ENCODE measurements around the gene SIRPA. TPM values are rescaled to one million over a fixed set of nuclear protein-coding genes. Genes with fewer than 3 reads are reported as not detected.

The SIRPA gene
- total and polyA plus RNA-seq, 10 of the 15 experiments (the other 5 are each of a cell fraction or from before 2014, with no cell fraction given): 1.7 to 13.2 (median 5.0) TPM

DNA sequence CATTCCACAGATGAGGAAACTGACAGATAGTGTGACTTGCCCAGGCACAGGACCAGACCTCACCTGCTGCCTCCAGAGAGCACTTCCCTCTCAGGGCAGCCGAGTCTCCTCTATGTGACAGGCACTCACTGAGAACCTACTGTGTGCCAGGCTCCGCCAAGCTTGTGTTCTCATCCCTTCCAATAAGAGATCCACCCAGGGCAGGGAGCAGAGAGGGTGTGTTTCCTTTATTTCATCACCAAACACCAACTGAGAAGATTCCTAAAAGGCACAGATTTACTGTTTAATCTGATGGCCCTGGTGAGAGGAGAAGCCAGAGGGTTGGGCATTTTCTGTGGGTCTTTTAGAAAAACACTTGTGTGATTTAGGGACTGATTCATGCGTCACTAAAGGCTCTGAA lies 20.5 kb downstream of the SIRPA start:
- H3K79me2 ChIP-seq (ENCODE audit: control insufficient read depth, insufficient read depth, low read length): no peaks in the 10 kb centered on the region
- no TSS peak for BruUV-seq (replicated peaks)
- H3K27ac ChIP-seq (ENCODE audit: control insufficient read depth, insufficient read depth): no peak overlapping the region
- H3K9ac ChIP-seq (ENCODE audit: control insufficient read depth, insufficient read depth, low read length): no peak overlapping the region
- no peak overlapping the region for H2AFZ ChIP-seq (ENCODE audit: control insufficient read depth, low read depth, low read length)
- FAIRE-seq: no peak
- H3K9me3 ChIP-seq (replicated peaks; ENCODE audit: control insufficient read depth, insufficient read depth, low read length): no peaks in the 10 kb centered on the region
- H3K27me3 ChIP-seq (replicated peaks in 1 of 2; ENCODE audit: control insufficient read depth in 2 of 2, insufficient read depth in 2 of 2, low read length in 1 of 2): no peaks in the 10 kb centered on the region
- DNase-seq (ENCODE audit: low read depth, low spot score): no peak
- H3K4me1 ChIP-seq (ENCODE audit: control insufficient read depth, insufficient read depth, low read length): no peaks in the 10 kb centered on the region
- POLR2A ChIA-PET: no interaction called here
- RAD21 ChIA-PET (ENCODE audit: unreplicated experiment): no interaction called here
- CTCF ChIA-PET: no interaction called here
- H4K20me1 ChIP-seq (ENCODE audit: control insufficient read depth, insufficient read depth): no peaks in the 10 kb centered on the region
- intact Hi-C loops (cut with micrococcal nuclease; ENCODE audit: unreplicated experiment) (no loop called here), in situ Hi-C loops (cut with MboI) (no loop called here)
- no peak for TF ChIP-seq RELA (IDR thresholded peaks at IDR 0.05; ENCODE audit: borderline replicate concordance, partially characterized antibody)
- no peak for TF ChIP-seq ZNF622 (IDR thresholded peaks at IDR 0.05)
- no peak for TF ChIP-seq YY1 (IDR thresholded peaks at IDR 0.05; ENCODE audit: low read depth, low read length)
- TF ChIP-seq, protein P1, sequence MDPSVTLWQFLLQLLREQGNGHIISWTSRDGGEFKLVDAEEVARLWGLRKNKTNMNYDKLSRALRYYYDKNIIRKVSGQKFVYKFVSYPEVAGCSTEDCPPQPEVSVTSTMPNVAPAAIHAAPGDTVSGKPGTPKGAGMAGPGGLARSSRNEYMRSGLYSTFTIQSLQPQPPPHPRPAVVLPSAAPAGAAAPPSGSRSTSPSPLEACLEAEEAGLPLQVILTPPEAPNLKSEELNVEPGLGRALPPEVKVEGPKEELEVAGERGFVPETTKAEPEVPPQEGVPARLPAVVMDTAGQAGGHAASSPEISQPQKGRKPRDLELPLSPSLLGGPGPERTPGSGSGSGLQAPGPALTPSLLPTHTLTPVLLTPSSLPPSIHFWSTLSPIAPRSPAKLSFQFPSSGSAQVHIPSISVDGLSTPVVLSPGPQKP (IDR thresholded peaks at IDR 0.05; ENCODE audit: low read depth, low read length): no peak
- H3K4me3 ChIP-seq: no peak overlapping the region
- H3K4me2 ChIP-seq (ENCODE audit: control insufficient read depth, insufficient read depth): no peak overlapping the region
- SMC1A ChIA-PET (ENCODE audit: uncharacterized antibody, unreplicated experiment): no interaction called here
- H3K36me3 ChIP-seq (ENCODE audit: control insufficient read depth in 2 of 2, insufficient read depth in 2 of 2, low read length in 1 of 2): no peaks in the 10 kb centered on the region
- whole genome bisulfite sequencing (ENCODE audit: insufficient coverage, insufficient replicate concordance, low lambda C conversion rate, missing lambda C conversion rate): 31% methylated on average over 3 of the region's 3 CpGs
- no peak for ATAC-seq

DNA sequence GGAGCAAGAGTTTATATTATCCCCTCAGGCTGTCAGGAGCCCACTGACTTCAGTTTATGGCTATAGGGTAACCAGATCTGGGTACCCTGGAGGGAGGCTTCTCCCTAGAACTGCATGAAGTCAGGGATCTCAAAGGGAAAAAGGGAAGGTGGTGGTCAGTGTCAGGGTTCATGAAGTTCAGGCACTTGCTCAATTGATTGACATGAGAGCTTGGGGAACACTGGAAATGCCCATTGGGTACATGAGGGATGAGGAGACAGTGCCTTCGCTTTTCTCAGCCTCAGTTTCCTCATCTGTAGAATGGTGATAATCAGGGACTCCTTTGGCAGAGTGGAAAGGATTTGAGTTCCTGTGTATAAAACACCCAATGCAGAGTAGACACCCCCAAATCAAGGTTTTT lies 22.6 kb downstream of the SIRPA start:
- ChIA-PET RAD21 (ENCODE audit: unreplicated experiment) (no interaction called here), CTCF (no interaction called here), SMC1A (ENCODE audit: uncharacterized antibody, unreplicated experiment) (no interaction called here), POLR2A (interaction anchor here (0.6 kb wide), 1 partner anchor 13 kb away, joined by 3 read pairs; no protein-coding TSS in a partner anchor)
- no peak overlapping the region for H3K9ac ChIP-seq (ENCODE audit: control insufficient read depth, insufficient read depth, low read length)
- ATAC-seq (no peak), FAIRE-seq (no peak), DNase-seq (ENCODE audit: low read depth, low spot score) (no peak)
- no TSS peak for BruUV-seq (replicated peaks)
- no peaks in the 10 kb centered on the region for H3K36me3 ChIP-seq (ENCODE audit: control insufficient read depth in 2 of 2, insufficient read depth in 2 of 2, low read length in 1 of 2)
- in situ Hi-C loops (cut with MboI): no loop called here
- H3K27ac ChIP-seq (ENCODE audit: control insufficient read depth, insufficient read depth): no peak overlapping the region
- H3K4me1 ChIP-seq (ENCODE audit: control insufficient read depth, insufficient read depth, low read length): no peaks in the 10 kb centered on the region
- 41% methylated on average over 1 of the region's 1 CpG for WGBS (ENCODE audit: insufficient coverage, insufficient replicate concordance, low lambda C conversion rate, missing lambda C conversion rate)
- no peak overlapping the region for H2AFZ ChIP-seq (ENCODE audit: control insufficient read depth, low read depth, low read length)
- H4K20me1 ChIP-seq (ENCODE audit: control insufficient read depth, insufficient read depth): no peaks in the 10 kb centered on the region
- no peaks in the 10 kb centered on the region for H3K9me3 ChIP-seq (replicated peaks; ENCODE audit: control insufficient read depth, insufficient read depth, low read length)
- H3K27me3 ChIP-seq (replicated peaks in 1 of 2; ENCODE audit: control insufficient read depth in 2 of 2, insufficient read depth in 2 of 2, low read length in 1 of 2): no peaks in the 10 kb centered on the region
- no peak overlapping the region for H3K4me2 ChIP-seq (ENCODE audit: control insufficient read depth, insufficient read depth)
- no peaks in the 10 kb centered on the region for H3K79me2 ChIP-seq (ENCODE audit: control insufficient read depth, insufficient read depth, low read length)
- no peak overlapping the region for H3K4me3 ChIP-seq
- intact Hi-C loops (cut with micrococcal nuclease; ENCODE audit: unreplicated experiment): no loop called here
- TF ChIP-seq MYB (IDR thresholded peaks at IDR 0.05; ENCODE audit: borderline replicate concordance, low read depth, low read length) (no peak), YBX1 (IDR thresholded peaks at IDR 0.05) (no peak), POLR2AphosphoS2 (IDR thresholded peaks at IDR 0.05; ENCODE audit: low read depth, low read length) (no peak), MEF2B (IDR thresholded peaks at IDR 0.05; ENCODE audit: partially characterized antibody, poor library complexity, severe bottlenecking) (no peak), NFYB (IDR thresholded peaks at IDR 0.05; ENCODE audit: insufficient read depth, low read depth, low read length) (no peak), SIN3A (IDR thresholded peaks at IDR 0.05; ENCODE audit: low read depth, low read length) (no peak), PAX5 (IDR thresholded peaks at IDR 0.05; ENCODE audit: borderline replicate concordance, low read depth, low read length) (no peak)
- TF ChIP-seq, protein P2, sequence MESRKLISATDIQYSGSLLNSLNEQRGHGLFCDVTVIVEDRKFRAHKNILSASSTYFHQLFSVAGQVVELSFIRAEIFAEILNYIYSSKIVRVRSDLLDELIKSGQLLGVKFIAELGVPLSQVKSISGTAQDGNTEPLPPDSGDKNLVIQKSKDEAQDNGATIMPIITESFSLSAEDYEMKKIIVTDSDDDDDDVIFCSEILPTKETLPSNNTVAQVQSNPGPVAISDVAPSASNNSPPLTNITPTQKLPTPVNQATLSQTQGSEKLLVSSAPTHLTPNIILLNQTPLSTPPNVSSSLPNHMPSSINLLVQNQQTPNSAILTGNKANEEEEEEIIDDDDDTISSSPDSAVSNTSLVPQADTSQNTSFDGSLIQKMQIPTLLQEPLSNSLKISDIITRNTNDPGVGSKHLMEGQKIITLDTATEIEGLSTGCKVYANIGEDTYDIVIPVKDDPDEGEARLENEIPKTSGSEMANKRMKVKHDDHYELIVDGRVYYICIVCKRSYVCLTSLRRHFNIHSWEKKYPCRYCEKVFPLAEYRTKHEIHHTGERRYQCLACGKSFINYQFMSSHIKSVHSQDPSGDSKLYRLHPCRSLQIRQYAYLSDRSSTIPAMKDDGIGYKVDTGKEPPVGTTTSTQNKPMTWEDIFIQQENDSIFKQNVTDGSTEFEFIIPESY (IDR thresholded peaks at IDR 0.05): no peak
- TF ChIP-seq, protein P3, sequence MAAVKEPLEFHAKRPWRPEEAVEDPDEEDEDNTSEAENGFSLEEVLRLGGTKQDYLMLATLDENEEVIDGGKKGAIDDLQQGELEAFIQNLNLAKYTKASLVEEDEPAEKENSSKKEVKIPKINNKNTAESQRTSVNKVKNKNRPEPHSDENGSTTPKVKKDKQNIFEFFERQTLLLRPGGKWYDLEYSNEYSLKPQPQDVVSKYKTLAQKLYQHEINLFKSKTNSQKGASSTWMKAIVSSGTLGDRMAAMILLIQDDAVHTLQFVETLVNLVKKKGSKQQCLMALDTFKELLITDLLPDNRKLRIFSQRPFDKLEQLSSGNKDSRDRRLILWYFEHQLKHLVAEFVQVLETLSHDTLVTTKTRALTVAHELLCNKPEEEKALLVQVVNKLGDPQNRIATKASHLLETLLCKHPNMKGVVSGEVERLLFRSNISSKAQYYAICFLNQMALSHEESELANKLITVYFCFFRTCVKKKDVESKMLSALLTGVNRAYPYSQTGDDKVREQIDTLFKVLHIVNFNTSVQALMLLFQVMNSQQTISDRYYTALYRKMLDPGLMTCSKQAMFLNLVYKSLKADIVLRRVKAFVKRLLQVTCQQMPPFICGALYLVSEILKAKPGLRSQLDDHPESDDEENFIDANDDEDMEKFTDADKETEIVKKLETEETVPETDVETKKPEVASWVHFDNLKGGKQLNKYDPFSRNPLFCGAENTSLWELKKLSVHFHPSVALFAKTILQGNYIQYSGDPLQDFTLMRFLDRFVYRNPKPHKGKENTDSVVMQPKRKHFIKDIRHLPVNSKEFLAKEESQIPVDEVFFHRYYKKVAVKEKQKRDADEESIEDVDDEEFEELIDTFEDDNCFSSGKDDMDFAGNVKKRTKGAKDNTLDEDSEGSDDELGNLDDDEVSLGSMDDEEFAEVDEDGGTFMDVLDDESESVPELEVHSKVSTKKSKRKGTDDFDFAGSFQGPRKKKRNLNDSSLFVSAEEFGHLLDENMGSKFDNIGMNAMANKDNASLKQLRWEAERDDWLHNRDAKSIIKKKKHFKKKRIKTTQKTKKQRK (IDR thresholded peaks at IDR 0.05; ENCODE audit: low read depth, low read length): no peak

Measured in GM12878 (cell line).